GM21367 (cell line): ENCODE data around the gene PHGDH.

Experiments used
- ATAC-seq: cut with Tn5 transposase; IDR thresholded peaks from one replicate; pipeline ENCODE4 v1.9.1; 2021; ENCODE audit not compliant: unreplicated experiment

PHGDH gene

DNA sequence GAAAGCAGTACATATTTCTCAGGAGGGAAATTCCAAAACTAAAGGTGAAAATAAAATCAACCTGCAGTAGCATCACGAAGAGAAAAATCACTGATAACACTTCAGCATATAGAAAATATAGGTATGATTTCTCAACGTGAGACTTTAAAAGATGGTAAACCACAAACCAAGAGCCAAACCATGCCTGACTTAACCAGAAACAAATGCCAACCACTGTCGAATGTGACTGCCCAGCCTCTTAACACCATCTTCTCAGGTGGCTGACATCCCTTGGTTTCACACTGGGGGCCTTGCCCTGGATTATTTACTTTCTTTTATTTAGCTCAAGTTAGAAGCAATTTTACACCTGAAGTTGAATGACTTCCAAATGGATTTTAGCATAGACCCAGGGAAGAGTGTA lies 46.9 kb downstream of the PHGDH start:
- no peak for ATAC-seq

GRCh38 chr1:119762409-119762808 lies 50.7 kb downstream of the PHGDH start:
- ATAC-seq, result no peak

DNA sequence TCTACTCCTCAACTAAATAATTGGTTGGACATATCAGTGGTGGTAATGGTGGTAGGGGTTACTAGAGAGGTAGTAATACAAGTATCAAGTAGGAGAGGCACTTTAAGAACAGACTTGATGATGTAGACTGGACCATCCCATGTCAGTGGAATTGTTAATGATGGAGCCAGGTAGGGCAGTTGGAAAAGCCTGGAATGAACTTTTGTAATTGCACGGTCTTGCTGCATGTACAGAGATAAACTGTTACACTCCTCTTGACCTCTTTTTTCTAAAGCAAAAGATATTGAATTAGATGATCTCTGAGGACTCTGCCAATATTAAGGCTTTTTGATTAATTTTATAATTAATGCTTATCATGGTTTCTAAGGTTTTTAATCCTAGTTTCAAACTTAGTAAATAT lies 51.2 kb downstream of the PHGDH start:
- no peak for ATAC-seq

- ATAC-seq, result no peak
Measured at GRCh38 chr1:119764220-119764619, 52.5 kb downstream of the PHGDH start.

- ATAC-seq, result no peak
Measured at GRCh38 chr1:119766374-119766794, 54.6 kb downstream of the PHGDH start.

GRCh38 chr1:119767486-119767885 lies 55.8 kb downstream of the PHGDH start:
- ATAC-seq, result no peak

- ATAC-seq, result no peak
Measured at GRCh38 chr1:119768778-119769177, 57.0 kb downstream of the PHGDH start, which contains the start of gene HMGCS2. HMGCS2 (minus strand) TSS chr1:119768905; CDS start chr1:119768844, 61 bp downstream.

- ATAC-seq, result no peak
Measured at GRCh38 chr1:119771016-119771415, 59.3 kb downstream of the PHGDH start.

DNA sequence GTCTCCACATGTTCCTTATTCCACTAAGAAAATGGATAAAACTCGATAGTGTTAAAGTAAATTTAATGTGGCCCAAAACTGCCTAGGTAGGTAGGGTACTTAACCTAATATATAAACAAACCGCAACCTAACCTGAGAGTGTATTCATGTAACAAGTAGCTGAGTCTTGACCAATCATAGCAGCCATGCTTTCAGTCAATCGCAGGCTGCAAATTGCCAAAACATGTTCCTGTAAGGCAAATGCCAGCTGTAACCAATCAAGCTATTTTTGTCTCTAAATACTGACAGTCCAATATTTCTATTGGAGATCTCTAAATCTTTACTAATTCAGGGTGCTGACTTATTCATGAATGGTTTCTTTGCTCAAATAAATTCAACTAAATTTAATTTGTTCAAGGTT lies 60.0 kb downstream of the PHGDH start:
- ATAC-seq, result no peak

GRCh38 chr1:119772298-119772697 lies 60.6 kb downstream of the PHGDH start:
- no peak for ATAC-seq

DNA sequence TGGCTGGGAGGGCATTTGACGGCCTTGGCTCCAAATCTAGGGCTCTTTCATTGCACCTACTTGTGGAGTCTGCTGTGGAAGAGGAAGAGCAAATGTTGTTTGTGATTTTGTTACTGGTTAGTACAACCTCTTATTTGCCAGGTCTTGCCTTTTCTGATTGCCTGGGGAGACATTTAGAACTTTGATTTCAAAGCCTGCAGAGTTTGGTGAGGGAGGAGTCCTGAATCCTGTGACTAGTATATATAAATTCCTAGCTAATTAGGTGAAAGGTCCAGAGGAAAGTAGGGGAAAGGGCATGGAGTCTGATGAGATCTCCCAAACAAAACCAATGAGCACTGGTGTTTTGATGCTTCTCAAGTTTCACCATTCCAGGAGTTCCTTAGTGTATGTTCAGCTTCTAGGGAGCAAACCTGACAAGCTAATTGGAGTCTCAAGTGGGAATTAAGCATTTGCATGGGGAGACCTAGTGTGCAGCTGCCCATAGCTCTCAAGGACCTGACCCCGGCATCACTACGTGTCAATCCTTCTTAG lies 62.0 kb downstream of the PHGDH start:
- ATAC-seq, result no peak

GRCh38 chr1:119774746-119775490 lies 63.2 kb downstream of the PHGDH start:
- no peak for ATAC-seq

- ATAC-seq, result no peak
Measured at GRCh38 chr1:119778359-119778758, 66.6 kb downstream of the PHGDH start.

- ATAC-seq, result no peak
Measured at GRCh38 chr1:119778886-119779560, 67.3 kb downstream of the PHGDH start.

DNA sequence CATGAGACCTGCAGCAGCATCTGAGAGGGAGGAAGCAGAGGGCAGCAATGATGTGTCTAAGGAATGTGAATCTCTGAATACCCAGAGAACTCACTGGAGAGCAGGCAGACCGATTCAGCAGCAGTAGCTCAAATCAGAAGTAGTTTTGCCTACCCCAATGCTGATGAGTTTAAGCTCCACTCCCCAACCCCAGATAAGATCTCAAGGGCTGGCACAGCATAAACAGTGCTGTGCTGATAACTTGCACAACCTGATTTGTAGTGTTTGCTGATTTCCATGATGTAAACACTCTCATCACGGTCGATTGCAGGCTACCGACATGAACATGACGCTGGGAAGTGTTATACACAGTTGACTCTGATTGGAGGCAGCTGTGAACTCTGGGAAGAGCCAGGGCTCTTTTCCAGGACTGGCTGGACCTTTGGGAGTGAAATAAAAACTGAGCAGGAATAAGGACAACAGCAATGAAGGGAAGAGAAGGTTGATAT lies 68.2 kb downstream of the PHGDH start:
- no peak for ATAC-seq

DNA sequence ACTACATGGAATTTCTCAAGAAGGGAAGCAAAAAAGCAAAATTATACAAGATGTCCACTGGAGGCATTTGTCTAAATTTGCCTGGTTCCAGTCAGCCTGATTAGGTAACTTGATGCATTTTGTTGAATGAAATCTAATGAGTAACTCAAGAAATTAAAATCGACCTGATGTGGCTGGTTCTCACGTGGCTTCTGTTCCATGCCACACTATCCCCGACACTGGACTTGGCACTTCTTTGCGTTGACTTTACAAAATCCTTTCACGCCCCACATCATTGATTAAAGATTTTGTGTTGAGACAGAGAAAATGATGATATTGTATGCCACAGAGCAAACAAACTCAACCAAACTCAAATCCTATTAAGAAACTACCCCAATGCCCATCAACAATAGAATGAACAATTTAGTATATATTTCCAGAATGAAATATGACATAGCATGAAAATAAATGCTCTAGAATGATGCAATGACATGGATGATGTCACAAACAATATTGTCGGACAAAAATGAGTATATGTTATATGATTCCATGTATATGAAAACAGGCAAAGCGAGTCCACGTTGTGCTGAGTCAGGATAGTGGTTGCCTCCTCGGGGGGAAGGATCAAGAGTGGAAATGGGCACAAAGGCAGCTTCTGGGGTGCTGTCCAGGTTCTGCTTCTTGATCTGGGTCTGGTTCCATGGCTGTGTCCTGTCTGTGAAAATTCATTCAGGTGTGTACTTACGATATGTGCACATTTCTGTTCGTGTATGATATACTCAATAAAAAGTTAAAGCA lies 69.9 kb downstream of the PHGDH start:
- ATAC-seq, result no peak

- no peak for ATAC-seq
Measured at GRCh38 chr1:119782631-119783325, 71.0 kb downstream of the PHGDH start.

DNA sequence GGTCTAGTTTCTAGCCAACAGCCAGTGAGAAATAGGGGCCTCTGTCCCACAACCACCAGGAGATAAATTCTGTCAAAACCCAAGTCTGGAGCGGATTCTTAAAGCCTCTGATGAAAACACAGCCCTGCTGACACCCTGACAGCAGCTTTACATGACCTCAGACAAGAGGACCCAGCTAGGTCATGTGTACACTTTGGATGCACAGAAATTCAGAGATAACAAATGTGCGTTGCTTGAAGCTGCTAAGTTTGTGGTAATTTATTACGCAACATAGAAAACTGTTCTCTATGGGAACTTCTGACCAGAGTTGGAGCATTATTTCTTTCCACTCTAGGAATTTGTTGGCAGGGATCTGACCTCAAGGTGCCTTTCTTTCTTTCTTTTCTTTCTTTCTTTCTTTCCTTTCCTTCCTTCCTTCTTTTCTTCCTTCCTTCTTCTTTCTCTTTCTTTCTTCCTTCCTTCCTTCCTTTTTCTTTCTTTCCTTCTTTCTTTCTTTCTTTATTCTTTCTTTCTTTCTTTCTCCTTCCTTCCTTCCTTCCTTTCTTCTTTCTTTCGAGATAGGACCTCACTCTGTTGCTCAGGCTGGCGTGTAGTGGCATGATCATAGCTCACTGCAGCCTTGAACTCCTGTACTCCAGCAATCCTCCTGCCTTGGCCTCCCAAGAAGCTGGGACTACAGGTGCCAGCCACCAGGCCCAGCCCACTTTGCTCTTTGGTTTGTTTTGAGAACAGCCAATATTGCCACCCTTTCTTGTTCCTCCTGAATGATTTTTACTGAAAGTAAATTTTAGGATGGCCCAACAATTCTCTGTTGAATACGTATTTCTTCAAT lies 71.8 kb downstream of the PHGDH start:
- no peak for ATAC-seq

DNA sequence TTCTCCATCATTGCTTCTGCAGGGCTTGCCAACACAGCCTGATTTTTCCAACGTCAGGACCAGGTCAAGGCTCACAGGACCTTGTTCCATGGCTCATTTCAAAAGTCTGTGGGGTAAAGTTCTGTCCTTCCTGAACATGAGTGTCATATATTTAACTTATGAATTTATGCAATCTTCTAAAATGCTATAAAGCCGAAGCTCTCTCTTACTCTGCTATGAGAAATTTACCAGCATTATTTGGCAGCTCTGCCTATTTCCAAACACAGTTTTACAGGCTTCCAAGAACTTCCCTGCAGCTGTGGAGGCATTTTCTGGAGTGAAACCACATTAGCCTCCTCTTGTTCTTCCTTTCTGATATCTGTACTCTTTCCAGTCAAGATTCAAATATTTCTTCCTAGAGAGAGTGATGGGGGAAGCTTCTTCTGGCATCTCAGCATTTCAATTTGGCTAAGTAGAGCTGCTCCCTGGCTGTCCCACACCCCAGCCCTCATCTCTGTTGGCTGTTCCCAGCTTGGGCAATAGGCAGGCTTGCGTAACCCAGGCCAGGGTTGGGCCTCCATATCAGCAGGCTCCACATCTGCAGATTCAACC lies 72.6 kb downstream of the PHGDH start:
- no peak for ATAC-seq
